ENCODE data around the gene EPHA4. TPM values are rescaled to one million over a fixed set of nuclear protein-coding genes. Genes with fewer than 3 reads are reported as not detected.
A peak's percentile ranks its signal among the peaks of the same experiment; 100 is the strongest.

EPHA4 gene
- total and polyA plus RNA-seq, 2 donors (not counting 1 experiment from before 2014, with no cell fraction given) = 9.6 to 21.0 TPM

DNA sequence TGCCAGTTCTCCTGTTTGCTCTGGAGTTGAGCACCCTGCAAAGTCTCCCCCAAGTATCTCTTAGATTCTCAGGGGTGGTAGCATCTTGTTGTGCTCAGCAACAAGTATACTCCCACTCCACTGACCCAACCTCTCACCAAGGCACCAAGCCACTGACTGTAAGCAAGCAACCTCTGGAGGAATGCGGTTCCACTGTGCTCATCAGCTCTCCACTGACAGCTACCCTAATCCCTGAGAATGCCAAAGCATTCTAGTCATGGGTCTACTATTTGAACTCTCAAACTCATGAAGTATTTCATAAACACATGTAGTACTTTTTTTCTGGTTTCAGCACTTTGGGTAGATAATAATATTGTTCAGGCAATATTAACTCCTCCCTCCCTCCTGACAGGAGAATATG lies 170.0 kb downstream of the EPHA4 start:
- no peaks in the 10 kb centered on the region for H3K27me3 ChIP-seq (ENCODE audit: control insufficient read depth, insufficient read depth, low read length)
- no peaks in the 10 kb centered on the region for H3K36me3 ChIP-seq (ENCODE audit: control insufficient read depth, insufficient read depth, low read length)
- no peak overlapping the region for H3K9ac ChIP-seq (ENCODE audit: insufficient read depth, low read length)
- H3K4me3 ChIP-seq (replicated peaks in 1 of 4; ENCODE audit: control extremely low read depth in 1 of 4, insufficient read depth in 1 of 4, low read depth in 3 of 4, low read length in 4 of 4) = no peak overlapping the region
- no peaks in the 10 kb centered on the region for H3K4me1 ChIP-seq (ENCODE audit: control insufficient read depth, extremely low read depth, insufficient read depth, low read length)
- no peak overlapping the region for H3K27ac ChIP-seq (ENCODE audit: insufficient read depth, low read length)
- H3K4me2 ChIP-seq (ENCODE audit: extremely low read depth, insufficient read depth, low read length) = no peak overlapping the region
- no peak overlapping the region for H2AFZ ChIP-seq (ENCODE audit: low read length)
- no peaks in the 10 kb centered on the region for H4K20me1 ChIP-seq (ENCODE audit: control insufficient read depth, extremely low read depth, insufficient read depth, low read length)
- no peaks in the 10 kb centered on the region for H3K9me3 ChIP-seq (ENCODE audit: control insufficient read depth, insufficient read depth, low read depth, low read length)
- TF ChIP-seq, protein P1, sequence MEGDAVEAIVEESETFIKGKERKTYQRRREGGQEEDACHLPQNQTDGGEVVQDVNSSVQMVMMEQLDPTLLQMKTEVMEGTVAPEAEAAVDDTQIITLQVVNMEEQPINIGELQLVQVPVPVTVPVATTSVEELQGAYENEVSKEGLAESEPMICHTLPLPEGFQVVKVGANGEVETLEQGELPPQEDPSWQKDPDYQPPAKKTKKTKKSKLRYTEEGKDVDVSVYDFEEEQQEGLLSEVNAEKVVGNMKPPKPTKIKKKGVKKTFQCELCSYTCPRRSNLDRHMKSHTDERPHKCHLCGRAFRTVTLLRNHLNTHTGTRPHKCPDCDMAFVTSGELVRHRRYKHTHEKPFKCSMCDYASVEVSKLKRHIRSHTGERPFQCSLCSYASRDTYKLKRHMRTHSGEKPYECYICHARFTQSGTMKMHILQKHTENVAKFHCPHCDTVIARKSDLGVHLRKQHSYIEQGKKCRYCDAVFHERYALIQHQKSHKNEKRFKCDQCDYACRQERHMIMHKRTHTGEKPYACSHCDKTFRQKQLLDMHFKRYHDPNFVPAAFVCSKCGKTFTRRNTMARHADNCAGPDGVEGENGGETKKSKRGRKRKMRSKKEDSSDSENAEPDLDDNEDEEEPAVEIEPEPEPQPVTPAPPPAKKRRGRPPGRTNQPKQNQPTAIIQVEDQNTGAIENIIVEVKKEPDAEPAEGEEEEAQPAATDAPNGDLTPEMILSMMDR (conservative IDR thresholded peaks at IDR 0.05 in 1 of 2, IDR thresholded peaks at IDR 0.05 in 1 of 2; ENCODE audit: low read depth in 1 of 2, low read length in 2 of 2) = no peak
- TF ChIP-seq EZH2 (IDR thresholded peaks at IDR 0.05; ENCODE audit: low read length, missing control alignments) = no peak
- peak in 1 of 2 donors; percentile 74 for DNase-seq (ENCODE audit: low read depth in 2 of 2)
- no peaks in the 10 kb centered on the region for H3K79me2 ChIP-seq (ENCODE audit: control insufficient read depth, insufficient read depth, low read length)

DNA sequence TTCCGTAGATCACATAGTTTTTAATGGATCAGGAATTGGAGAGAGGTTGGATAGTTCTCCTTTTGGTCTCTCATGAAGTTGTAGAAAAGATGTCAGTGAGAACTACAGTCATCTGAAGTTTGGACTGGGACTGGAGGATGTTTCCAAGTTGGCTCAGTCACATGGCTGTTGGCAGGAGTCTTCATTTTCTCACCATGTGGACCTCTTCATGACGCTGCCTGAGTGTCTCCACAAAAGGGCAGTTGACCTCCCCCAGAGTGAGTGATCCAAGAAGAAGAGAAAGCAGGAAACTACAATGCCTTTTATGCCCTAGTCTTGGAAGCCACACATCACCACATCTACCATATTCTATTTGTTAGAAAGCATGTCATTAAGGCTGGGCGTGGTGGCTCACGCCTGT lies 171.7 kb downstream of the EPHA4 start:
- TF ChIP-seq EZH2 (IDR thresholded peaks at IDR 0.05; ENCODE audit: low read length, missing control alignments) = no peak
- TF ChIP-seq, protein P1 (conservative IDR thresholded peaks at IDR 0.05 in 1 of 2, IDR thresholded peaks at IDR 0.05 in 1 of 2; ENCODE audit: low read depth in 1 of 2, low read length in 2 of 2) = no peak
- Histone ChIP-seq H2AFZ (ENCODE audit: low read length) (no peak overlapping the region), H3K9ac (ENCODE audit: insufficient read depth, low read length) (no peak overlapping the region), H3K4me1 (ENCODE audit: control insufficient read depth, extremely low read depth, insufficient read depth, low read length) (no peaks in the 10 kb centered on the region), H3K27me3 (ENCODE audit: control insufficient read depth, insufficient read depth, low read length) (no peaks in the 10 kb centered on the region), H3K9me3 (ENCODE audit: control insufficient read depth, insufficient read depth, low read depth, low read length) (no peaks in the 10 kb centered on the region), H3K4me2 (ENCODE audit: extremely low read depth, insufficient read depth, low read length) (no peak overlapping the region), H3K27ac (ENCODE audit: insufficient read depth, low read length) (no peak overlapping the region), H3K4me3 (replicated peaks in 1 of 4; ENCODE audit: control extremely low read depth in 1 of 4, insufficient read depth in 1 of 4, low read depth in 3 of 4, low read length in 4 of 4) (no peak overlapping the region), H3K36me3 (ENCODE audit: control insufficient read depth, insufficient read depth, low read length) (no peaks in the 10 kb centered on the region), H3K79me2 (ENCODE audit: control insufficient read depth, insufficient read depth, low read length) (no peaks in the 10 kb centered on the region), H4K20me1 (ENCODE audit: control insufficient read depth, extremely low read depth, insufficient read depth, low read length) (no peaks in the 10 kb centered on the region)
- no peak for DNase-seq (ENCODE audit: low read depth in 2 of 2)

DNA sequence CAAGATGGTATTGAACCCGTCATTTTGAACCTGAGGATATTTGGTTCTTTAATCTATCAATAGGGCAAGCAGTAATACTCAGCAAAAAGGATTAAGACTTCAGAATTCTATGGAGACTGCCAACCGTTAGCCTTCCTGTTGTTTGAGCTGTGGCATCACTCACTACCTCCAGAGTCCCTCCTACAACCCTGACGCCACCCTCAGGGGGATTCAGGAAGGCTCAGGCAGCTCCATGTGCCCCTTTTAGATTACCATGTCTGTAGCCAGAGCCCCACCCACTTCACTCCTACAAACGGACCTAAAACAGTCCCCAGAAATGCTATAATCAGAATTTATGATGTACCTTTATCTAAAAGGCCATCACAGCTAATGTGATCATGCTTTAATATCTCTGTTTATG lies 172.9 kb downstream of the EPHA4 start:
- TF ChIP-seq EZH2 (IDR thresholded peaks at IDR 0.05; ENCODE audit: low read length, missing control alignments) = no peak
- TF ChIP-seq, protein P1 (conservative IDR thresholded peaks at IDR 0.05 in 1 of 2, IDR thresholded peaks at IDR 0.05 in 1 of 2; ENCODE audit: low read depth in 1 of 2, low read length in 2 of 2) = no peak

More for the DNA sequence above, 172.9 kb downstream of the EPHA4 start:
- no peak overlapping the region for H3K4me2 ChIP-seq (ENCODE audit: extremely low read depth, insufficient read depth, low read length)
- no peaks in the 10 kb centered on the region for H3K4me1 ChIP-seq (ENCODE audit: control insufficient read depth, extremely low read depth, insufficient read depth, low read length)
- no peak overlapping the region for H3K27ac ChIP-seq (ENCODE audit: insufficient read depth, low read length)
- no peak overlapping the region for H3K9ac ChIP-seq (ENCODE audit: insufficient read depth, low read length)
- H3K27me3 ChIP-seq (ENCODE audit: control insufficient read depth, insufficient read depth, low read length) = no peaks in the 10 kb centered on the region
- H3K4me3 ChIP-seq (replicated peaks in 1 of 4; ENCODE audit: control extremely low read depth in 1 of 4, insufficient read depth in 1 of 4, low read depth in 3 of 4, low read length in 4 of 4) = no peak overlapping the region
- H3K36me3 ChIP-seq (ENCODE audit: control insufficient read depth, insufficient read depth, low read length) = no peaks in the 10 kb centered on the region
- DNase-seq (ENCODE audit: low read depth in 2 of 2) = no peak
- H3K9me3 ChIP-seq (ENCODE audit: control insufficient read depth, insufficient read depth, low read depth, low read length) = no peaks in the 10 kb centered on the region
- H3K79me2 ChIP-seq (ENCODE audit: control insufficient read depth, insufficient read depth, low read length) = no peaks in the 10 kb centered on the region
- H2AFZ ChIP-seq (ENCODE audit: low read length) = no peak overlapping the region
- no peaks in the 10 kb centered on the region for H4K20me1 ChIP-seq (ENCODE audit: control insufficient read depth, extremely low read depth, insufficient read depth, low read length)

Data from fibroblast of lung (primary cell).